GM11168 (cell line): ENCODE measurements around the gene SLK.

Experiments
- in situ Hi-C: fragments of 300-500 bp; cut with MboI; formaldehyde crosslinking; loops from one replicate; pipeline ENCODE4 v1.12.0; 2022; ENCODE audit warnings: low sequenced_read_pairs; ENCODE audit not compliant: unreplicated experiment

SLK gene

GRCh38 chr10:103985726-103986125 lies 18.8 kb downstream of the SLK start:
- in situ Hi-C loops, result no loop called here

DNA sequence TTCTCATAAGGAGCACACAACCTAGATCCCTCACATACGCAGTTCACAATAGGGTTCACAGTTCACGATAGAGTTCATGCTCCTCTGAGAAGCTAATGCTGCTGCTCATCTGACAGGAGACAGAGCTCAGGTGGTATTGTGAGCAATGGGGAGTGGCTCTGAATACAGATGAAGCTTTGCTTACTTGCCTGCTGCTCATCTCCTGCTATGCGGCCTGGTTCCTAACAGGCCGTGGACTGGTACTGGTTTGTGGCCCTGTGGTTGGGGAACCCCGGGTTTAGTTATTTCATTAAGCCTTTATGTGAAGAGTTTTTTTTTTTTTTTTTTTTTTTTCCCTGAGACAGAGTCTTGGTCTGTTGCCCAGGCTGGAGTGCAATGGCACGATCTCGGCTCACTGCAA lies 19.4 kb downstream of the SLK start:
- in situ Hi-C loops, result no loop called here

DNA sequence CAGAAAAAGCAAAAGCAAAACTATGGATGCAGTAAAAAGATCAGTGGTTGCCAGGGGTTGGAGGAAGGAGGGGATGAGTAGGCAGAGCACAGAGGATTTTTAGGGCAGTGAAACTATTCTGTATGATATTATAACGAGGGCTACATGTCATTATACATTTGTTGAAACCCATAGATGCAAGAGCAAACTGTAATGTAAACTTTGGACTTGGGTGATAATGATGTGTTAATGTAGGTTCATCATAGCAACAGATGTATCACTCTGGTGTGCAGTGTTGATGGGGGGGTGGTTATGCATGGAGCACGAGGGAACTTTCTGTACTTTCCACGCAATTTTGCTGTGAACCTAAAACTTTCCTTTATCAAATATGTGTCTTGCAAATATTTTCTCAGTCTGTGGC lies 23.2 kb downstream of the SLK start:
- in situ Hi-C loops, result no loop called here

GRCh38 chr10:103990531-103990930 lies 23.6 kb downstream of the SLK start:
- in situ Hi-C loops, result no loop called here

DNA sequence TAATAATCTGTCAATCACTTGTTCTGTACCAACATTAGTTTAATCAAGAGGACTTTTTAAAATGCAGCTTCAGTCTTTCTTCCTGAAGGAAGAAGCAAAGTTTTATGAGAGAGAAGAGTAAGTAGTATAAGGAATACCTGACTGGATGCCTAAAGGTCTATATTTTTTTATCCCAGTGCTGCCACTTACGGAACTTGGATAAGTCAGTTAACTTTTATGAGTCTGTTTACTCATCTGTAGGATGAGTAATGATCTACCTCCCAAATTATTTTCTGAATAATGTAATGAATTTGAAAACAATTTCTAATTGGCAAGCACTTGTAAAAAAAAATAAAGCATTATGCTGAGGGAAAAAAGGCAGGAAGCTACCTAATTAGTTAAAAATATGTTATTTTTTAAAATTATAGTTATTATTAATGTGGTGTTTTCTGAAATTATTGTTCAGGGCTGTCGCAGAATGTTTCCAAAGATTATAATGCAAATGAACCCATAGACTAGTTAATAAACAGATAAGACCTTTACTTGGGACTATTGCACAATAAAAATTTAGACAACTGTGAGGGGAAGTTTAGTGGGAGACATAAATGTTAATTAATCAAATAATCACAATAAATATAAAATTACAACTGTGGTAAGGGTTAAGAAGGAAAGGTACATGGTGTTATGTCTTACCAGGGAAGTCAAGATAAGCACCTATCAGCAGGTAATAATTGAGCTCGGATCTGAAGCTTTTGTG lies 24.6 kb downstream of the SLK start:
- in situ Hi-C loops, result no loop called here

DNA sequence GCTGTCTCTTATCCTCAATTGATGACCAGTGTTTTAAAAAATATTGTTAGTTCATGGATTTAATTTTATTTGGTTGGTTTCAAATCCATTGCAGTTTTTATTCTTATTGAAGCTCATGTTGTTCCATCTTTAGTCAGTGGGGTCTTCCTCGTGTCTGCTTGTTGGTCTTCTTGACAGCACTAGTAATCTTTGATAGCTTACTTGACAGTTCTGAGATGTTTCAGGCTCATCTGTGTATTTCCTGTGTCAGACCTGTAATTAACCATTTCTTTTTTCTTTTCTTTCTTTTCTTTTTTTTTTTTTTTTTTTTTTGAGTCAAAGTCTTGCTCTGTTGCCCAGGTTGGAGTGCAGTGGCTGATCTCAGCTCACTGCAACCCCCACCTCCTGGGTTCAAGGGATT lies 28.2 kb downstream of the SLK start:
- in situ Hi-C loops, result no loop called here

GRCh38 chr10:103998805-103999204 lies 31.9 kb downstream of the SLK start:
- in situ Hi-C loops, result no loop called here

GRCh38 chr10:104002911-104003310 lies 36.0 kb downstream of the SLK start:
- in situ Hi-C loops, result no loop called here

GRCh38 chr10:104005172-104005863 lies 38.4 kb downstream of the SLK start:
- in situ Hi-C loops, result no loop called here

DNA sequence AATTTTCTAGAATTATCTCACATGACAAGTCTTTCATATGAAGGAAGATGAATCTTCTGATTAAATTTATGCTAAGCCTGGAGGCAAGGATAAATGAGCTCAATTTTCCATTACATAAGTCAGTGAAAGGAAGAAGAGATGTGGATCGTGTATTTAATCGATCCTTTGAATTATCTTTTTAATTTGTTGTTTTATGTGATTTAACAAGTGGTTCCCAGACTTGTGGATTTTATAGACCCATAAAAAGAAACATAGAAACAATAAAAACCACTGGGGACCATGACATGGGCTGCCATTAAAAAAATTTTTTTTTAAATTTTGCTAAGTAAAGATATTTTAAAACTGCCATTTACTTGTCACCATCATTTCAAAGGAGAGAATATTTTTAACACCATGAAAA lies 45.0 kb downstream of the SLK start:
- in situ Hi-C loops, result no loop called here

DNA sequence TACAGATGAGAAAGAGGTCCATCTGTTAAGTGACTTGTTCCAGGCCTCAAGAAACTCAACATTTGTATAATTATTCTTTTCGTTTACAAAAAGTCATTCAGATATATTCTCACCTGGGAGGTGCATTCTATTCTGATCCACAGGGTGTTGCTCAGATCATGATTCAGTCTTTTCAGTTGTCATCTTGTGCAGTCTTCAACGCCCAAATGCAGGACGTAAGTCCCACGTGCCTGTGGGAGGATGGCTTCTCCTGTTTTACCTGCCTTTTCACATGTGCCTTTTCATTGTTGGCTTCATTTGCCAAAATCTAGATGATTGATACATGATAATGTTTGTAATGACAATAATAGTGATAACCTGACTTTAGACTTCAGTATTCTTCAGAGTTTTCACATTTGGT lies 46.5 kb downstream of the SLK start:
- in situ Hi-C loops, result no loop called here

- in situ Hi-C loops, result no loop called here
These were observed 47.2 kb downstream of the SLK start for GRCh38 chr10:104014176-104014575.

DNA sequence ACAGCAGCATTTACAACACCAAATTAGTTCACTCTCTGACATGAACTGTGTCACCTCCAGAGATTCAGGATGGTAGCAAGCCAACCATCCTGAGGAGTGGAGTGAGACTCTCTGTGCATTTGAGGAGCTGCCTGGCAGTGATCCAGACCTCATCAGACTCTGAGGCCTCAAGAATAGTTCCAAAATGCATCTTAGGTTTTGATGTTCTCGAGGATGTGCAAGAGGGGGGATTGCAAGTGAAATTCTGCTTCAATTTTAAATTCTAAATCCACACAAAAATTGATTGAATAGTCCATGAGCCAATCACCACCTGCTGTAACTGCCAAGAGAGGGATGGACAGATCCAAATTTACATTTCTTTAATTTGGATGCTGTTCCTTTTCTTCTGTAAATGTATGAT lies 49.7 kb downstream of the SLK start:
- in situ Hi-C loops, result no loop called here

- in situ Hi-C loops, result no loop called here
These were observed 51.5 kb downstream of the SLK start for GRCh38 chr10:104018471-104018870.

DNA sequence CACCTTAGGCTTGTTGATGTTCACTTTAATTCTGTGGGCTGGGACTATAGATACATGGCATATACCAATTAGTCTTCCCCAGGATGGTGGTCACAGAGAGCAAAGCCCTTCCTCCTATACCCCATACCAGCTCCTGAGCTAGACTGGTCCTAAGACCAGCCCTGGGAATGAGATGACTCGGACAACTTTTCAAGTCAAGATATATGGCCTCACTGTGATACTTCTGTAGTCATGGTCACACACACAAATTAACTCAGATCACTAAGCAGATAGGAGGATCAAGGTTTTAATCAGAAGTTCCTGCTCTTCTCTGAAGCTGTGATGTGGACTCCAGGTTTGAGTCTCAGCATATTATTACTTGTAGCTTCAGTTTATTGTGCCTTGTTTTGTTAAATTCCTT lies 53.1 kb downstream of the SLK start:
- in situ Hi-C loops, result no loop called here

DNA sequence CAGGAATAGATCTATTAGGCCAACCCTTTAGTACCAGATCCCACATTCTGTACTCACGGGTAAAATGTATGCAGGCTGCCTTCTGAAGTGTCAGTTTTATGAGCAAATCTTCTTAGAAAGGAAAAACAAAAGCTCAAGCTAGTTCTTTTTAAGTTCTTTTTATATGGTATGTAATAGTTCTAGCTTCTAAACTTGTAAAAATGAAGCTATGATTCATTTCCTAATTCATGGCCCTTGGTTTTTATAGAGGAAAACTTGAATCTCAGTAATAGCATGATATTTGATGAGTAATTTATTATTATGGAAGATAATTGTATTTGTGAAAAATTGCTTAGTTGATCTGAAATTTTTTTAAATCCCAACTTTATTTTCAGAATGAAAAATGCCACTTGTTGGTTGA lies 54.3 kb downstream of the SLK start:
- in situ Hi-C loops, result no loop called here

GRCh38 chr10:104022026-104022425 lies 55.1 kb downstream of the SLK start:
- in situ Hi-C loops, result no loop called here

DNA sequence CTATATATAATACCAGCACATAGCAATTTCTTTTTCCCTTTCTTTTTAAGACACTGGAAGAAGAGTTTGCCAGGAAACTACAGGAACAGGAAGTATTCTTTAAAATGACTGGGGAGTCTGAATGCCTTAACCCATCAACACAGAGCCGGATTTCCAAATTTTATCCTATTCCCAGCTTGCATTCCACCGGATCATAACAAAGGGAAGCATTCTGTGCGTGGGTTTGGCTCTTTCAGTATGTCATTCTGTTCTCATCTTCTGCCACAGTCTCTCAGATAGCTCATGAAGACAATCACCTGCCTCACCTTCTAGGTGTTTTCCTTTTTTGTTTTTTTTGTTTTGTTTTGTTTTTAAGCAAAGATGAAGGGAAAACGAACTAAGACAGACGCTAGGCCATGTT lies 58.6 kb downstream of the SLK start:
- in situ Hi-C loops, result no loop called here

- in situ Hi-C loops, result no loop called here
These were observed 59.8 kb downstream of the SLK start for GRCh38 chr10:104026762-104027161.

DNA sequence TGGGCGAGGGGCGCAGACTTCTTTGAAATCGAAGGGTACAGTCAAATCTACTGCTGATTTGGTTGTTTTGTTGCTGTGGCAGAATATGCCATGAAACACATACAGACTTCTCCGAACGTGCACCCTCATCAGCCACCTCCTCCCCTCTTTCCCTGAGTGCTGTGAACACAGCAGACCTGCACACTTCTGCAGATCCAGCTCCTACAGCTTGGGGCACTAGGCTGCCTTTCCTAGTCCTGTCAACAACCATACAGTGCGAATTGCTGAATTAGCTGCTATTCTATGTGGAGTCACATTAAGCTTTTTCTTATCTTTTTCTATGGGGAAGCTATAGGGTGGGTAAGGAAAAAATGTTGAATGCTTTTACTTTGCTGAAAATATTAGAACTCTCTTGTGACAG lies 61.2 kb downstream of the SLK start:
- in situ Hi-C loops, result no loop called here

DNA sequence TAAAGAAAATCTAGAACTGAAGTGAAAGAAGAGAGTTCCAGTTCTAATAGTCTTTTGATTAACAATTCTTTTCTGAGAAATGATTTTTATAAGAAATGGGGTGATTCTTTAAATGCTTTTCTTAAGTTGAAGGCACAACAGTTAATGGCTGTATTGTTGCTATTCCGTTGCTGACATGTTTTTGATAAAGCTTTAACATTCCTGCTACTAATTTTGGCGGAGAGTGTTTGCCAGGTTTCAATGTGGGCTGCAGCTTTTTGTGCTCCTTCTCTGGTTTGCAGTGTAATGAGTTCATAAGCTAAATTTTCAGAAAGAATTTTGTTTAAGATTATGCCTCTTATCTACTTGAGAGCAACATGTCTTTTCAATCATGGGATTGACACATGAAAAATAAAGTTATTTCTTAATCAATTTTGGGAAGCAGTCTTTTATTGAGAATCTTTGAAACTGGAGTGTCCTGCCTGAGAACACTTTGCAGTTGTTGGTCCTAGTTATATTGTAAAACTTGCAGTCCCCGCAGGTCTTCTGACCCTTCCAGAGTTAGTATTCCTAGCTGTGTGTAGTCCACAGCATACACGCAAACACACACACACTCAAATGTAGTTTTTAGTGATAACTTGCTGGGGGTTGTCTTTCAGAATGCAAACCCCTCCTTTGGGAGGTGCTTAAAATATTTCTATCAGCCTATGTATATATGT lies 62.0 kb downstream of the SLK start:
- in situ Hi-C loops, result no loop called here

DNA sequence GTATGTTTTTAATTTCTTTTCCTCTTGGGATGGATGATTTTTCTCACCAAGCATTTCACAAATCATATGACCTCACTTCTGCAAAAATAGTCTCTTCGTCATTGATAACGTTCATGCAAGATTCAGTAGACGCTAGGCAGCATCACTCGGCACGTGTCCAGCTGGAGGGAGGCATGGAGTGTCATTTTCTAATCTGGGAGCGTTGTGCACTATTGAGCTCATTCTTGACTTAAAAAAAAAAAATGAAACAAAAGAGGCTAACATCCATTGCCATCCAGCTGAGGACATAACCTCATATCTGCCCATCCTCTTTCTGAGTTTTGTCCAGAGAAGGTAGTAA lies 62.6 kb downstream of the SLK start:
- in situ Hi-C loops, result no loop called here
